BLaER1 treated with 17β-estradiol and CSF1 and Interleukin-3, amounts not matched to agents 10 nM and 100 nM (cell line): ENCODE results near the gene MSL2.
"Not testable (repeated sequence)": the region's sequence is repeated elsewhere in the genome, so short reads cannot be mapped to it uniquely, and the experiment has no call there.

Source experiments
- H3K27ac ChIP-seq, 11 experiments: shearing (Covaris generic); formaldehyde crosslinking; 2 replicates each; pipeline ENCODE4 v1.8.1; 2022
- H3K27me3 ChIP-seq, 11 experiments: shearing (Covaris generic); formaldehyde crosslinking; 2 replicates each; pipeline ENCODE4 v1.8.1; 2022
- H3K36me3 ChIP-seq, 11 experiments: shearing (Covaris generic); formaldehyde crosslinking; 2 replicates each; pipeline ENCODE4 v1.8.1; 2022
- H3K4me1 ChIP-seq, 10 experiments: shearing (Covaris generic); formaldehyde crosslinking; 2 replicates each; pipeline ENCODE4 v1.8.1; 2022
- H3K4me2 ChIP-seq, 11 experiments: shearing (Covaris generic); formaldehyde crosslinking; 2 replicates each; pipeline ENCODE4 v1.8.1; 2022
- H3K4me3 ChIP-seq, 10 experiments: shearing (Covaris generic); formaldehyde crosslinking; 2 replicates each; pipeline ENCODE4 v1.8.1; 2022
- H3K9ac ChIP-seq, 11 experiments: shearing (Covaris generic); formaldehyde crosslinking; 2 replicates each; pipeline ENCODE4 v1.8.1; 2022
- H3K9me3 ChIP-seq, 11 experiments: shearing (Covaris generic); formaldehyde crosslinking; replicated peaks in 1 of 11; 2 replicates each; pipeline ENCODE4 v1.8.1; 2022
- H4K20me1 ChIP-seq, 11 experiments: shearing (Covaris generic); formaldehyde crosslinking; 2 replicates each; pipeline ENCODE4 v1.8.1; 2022
- Cebpa-rat ChIP-seq, 11 experiments: shearing (Covaris generic); IDR thresholded peaks; 2 replicates each; pipeline ENCODE4 v1.8.1; 2022

Gene MSL2

GRCh38 chr3:136142592-136142991, 53.5 kb downstream of the MSL2 start:
- Histone ChIP-seq H3K4me2 (peak overlapping the region in 6 of 11 experiments; percentile 38 to 72 (median 60); a peak in 10 of 22 replicates), H4K20me1 (peaks cover 4 to 38% (median 18%) of the 10 kb centered on the region in 11 experiments; a peak in 16 of 22 replicates), H3K27me3 (no peaks in the 10 kb centered on the region), H3K4me1 (peaks cover 23 to 54% (median 47%) of the 10 kb centered on the region in 10 experiments), H3K4me3 (no peak overlapping the region), H3K9me3 (no peaks in the 10 kb centered on the region), H3K9ac (no peak overlapping the region), H3K27ac (peak overlapping the region in 2 of 11 experiments; percentile 21 to 48; a peak in 2 of 22 replicates), H3K36me3 (peaks cover 12 to 40% (median 24%) of the 10 kb centered on the region in 11 experiments; a peak in 20 of 22 replicates)
- no peak for TF ChIP-seq Cebpa-rat (IDR thresholded peaks at IDR 0.05)

- H4K20me1 ChIP-seq: peaks cover under 1 to 31% (median 11%) of the 10 kb centered on the region in 11 experiments; a peak in 13 of 22 replicates
- H3K4me3 ChIP-seq: no peak overlapping the region
- H3K27ac ChIP-seq: peak overlapping the region in 9 of 11 experiments; percentile 4 to 52 (median 33); a peak in 12 of 22 replicates
- H3K4me1 ChIP-seq: peaks cover 30 to 61% (median 54%) of the 10 kb centered on the region in 10 experiments
- H3K9ac ChIP-seq: no peak overlapping the region
- peak overlapping the region in 9 of 11 experiments; percentile 18 to 72 (median 48); a peak in 18 of 22 replicates for H3K4me2 ChIP-seq
- H3K27me3 ChIP-seq: no peaks in the 10 kb centered on the region
- no peak for TF ChIP-seq Cebpa-rat (IDR thresholded peaks at IDR 0.05)
- peaks cover 7 to 33% (median 18%) of the 10 kb centered on the region in 11 experiments; a peak in 20 of 22 replicates for H3K36me3 ChIP-seq
- H3K9me3 ChIP-seq: no peaks in the 10 kb centered on the region
Observed at GRCh38 chr3:136141891-136142290, 54.2 kb downstream of the MSL2 start.

GRCh38 chr3:136141291-136141785, 54.8 kb downstream of the MSL2 start:
- Histone ChIP-seq H3K27ac (peak overlapping the region in 9 of 11 experiments; percentile 4 to 52 (median 33); a peak in 12 of 22 replicates), H3K4me2 (peak overlapping the region in 9 of 11 experiments; percentile 18 to 72 (median 48); a peak in 18 of 22 replicates), H3K9me3 (no peaks in the 10 kb centered on the region), H3K4me3 (no peak overlapping the region), H3K4me1 (peaks cover 36 to 67% (median 56%) of the 10 kb centered on the region in 10 experiments), H4K20me1 (peaks cover 0 to 26% (median 8%) of the 10 kb centered on the region in 11 experiments; a peak in 9 of 22 replicates), H3K36me3 (peaks cover 6 to 31% (median 16%) of the 10 kb centered on the region in 11 experiments; a peak in 18 of 22 replicates), H3K9ac (no peak overlapping the region), H3K27me3 (no peaks in the 10 kb centered on the region)
- no peak for TF ChIP-seq Cebpa-rat (IDR thresholded peaks at IDR 0.05)

- Histone ChIP-seq H3K4me1 (peaks cover 32 to 76% (median 62%) of the 10 kb centered on the region in 10 experiments), H3K4me2 (peak overlapping the region in 8 of 11 experiments; percentile 27 to 84 (median 54); a peak in 16 of 22 replicates), H3K9me3 (no peaks in the 10 kb centered on the region; a peak in 1 of 22 replicates), H3K9ac (peak overlapping the region in 2 of 11 experiments; percentile 0 to 21; a peak in 1 of 22 replicates), H3K4me3 (no peak overlapping the region), H3K36me3 (no peaks in the 10 kb centered on the region), H3K27ac (peak overlapping the region in 8 of 11 experiments; percentile 26 to 78 (median 71); a peak in 14 of 22 replicates), H3K27me3 (no peaks in the 10 kb centered on the region), H4K20me1 (no peaks in the 10 kb centered on the region; a peak in 1 of 22 replicates)
- TF ChIP-seq Cebpa-rat (IDR thresholded peaks at IDR 0.05): no peak
Observed at GRCh38 chr3:136136454-136136853, 59.7 kb downstream of the MSL2 start.

GRCh38 chr3:136135039-136135802, 60.9 kb downstream of the MSL2 start:
- Histone ChIP-seq H3K9ac (peak overlapping the region in 7 of 11 experiments; percentile 19 to 56 (median 45); a peak in 12 of 22 replicates), H4K20me1 (no peaks in the 10 kb centered on the region), H3K36me3 (no peaks in the 10 kb centered on the region), H3K4me3 (no peak overlapping the region), H3K4me1 (peaks cover 24 to 65% (median 57%) of the 10 kb centered on the region in 10 experiments), H3K27ac (peak overlapping the region in 8 of 11 experiments; percentile 31 to 78 (median 71); a peak in 16 of 22 replicates), H3K9me3 (peaks cover 0 to under 1% (median 0%) of the 10 kb centered on the region in 11 experiments; a peak in 1 of 22 replicates), H3K4me2 (peak overlapping the region in 10 of 11 experiments; percentile 52 to 84 (median 76); a peak in 19 of 22 replicates), H3K27me3 (no peaks in the 10 kb centered on the region)
- TF ChIP-seq Cebpa-rat (IDR thresholded peaks at IDR 0.05): no peak

- peaks cover 0 to 7% (median 0%) of the 10 kb centered on the region in 11 experiments; a peak in 2 of 22 replicates for H3K9me3 ChIP-seq
- H3K27ac ChIP-seq: no peak overlapping the region
- H3K27me3 ChIP-seq: no peaks in the 10 kb centered on the region
- no peak for TF ChIP-seq Cebpa-rat (IDR thresholded peaks at IDR 0.05)
- H4K20me1 ChIP-seq: no peaks in the 10 kb centered on the region
- no peak overlapping the region for H3K4me3 ChIP-seq
- H3K4me1 ChIP-seq: peaks cover 18 to 55% (median 51%) of the 10 kb centered on the region in 10 experiments
- peak overlapping the region in 4 of 11 experiments; percentile 13 to 84 (median 54); a peak in 4 of 22 replicates for H3K4me2 ChIP-seq
- no peaks in the 10 kb centered on the region for H3K36me3 ChIP-seq
- H3K9ac ChIP-seq: no peak overlapping the region
Observed at GRCh38 chr3:136134091-136134490, 62.0 kb downstream of the MSL2 start.

- not testable (repeated sequence) for H3K4me2 ChIP-seq, H3K4me3 ChIP-seq, H3K9ac ChIP-seq, H3K27ac ChIP-seq, H3K27me3 ChIP-seq, H4K20me1 ChIP-seq, H3K36me3 ChIP-seq
- Histone ChIP-seq H3K9me3 (peaks cover under 1 to 17% (median 10%) of the 10 kb centered on the region in 11 experiments; a peak in 17 of 22 replicates), H3K4me1 (peaks cover 0 to 30% (median 27%) of the 10 kb centered on the region in 10 experiments; a peak in 18 of 20 replicates)
Observed at GRCh38 chr3:136131647-136132046, 64.5 kb downstream of the MSL2 start.

- Histone ChIP-seq H3K4me3 (no peak overlapping the region), H3K4me1 (peaks cover 0 to 8% (median 2%) of the 10 kb centered on the region in 10 experiments; a peak in 5 of 20 replicates), H3K9ac (no peak overlapping the region), H3K9me3 (peaks cover 8 to 18% (median 12%) of the 10 kb centered on the region in 11 experiments; a peak in 20 of 22 replicates), H3K36me3 (peaks cover 0 to 8% (median 0%) of the 10 kb centered on the region in 11 experiments; a peak in 1 of 22 replicates), H3K27ac (no peak overlapping the region), H3K4me2 (no peak overlapping the region), H3K27me3 (no peaks in the 10 kb centered on the region), H4K20me1 (no peaks in the 10 kb centered on the region)
- TF ChIP-seq Cebpa-rat (IDR thresholded peaks at IDR 0.05): no peak
Observed at GRCh38 chr3:136122006-136122405, 74.1 kb downstream of the MSL2 start.
